CD14-positive monocyte (primary cell): ENCODE results near the gene TMEM132A. TPM values are rescaled to one million over a fixed set of nuclear protein-coding genes. Genes with fewer than 3 reads are reported as not detected.

Experiments
- DNase-seq, 3 donors: peaks; one replicate each; pipeline ENCODE4 v3.0.0-alpha.2; 2011 to 2022
- H2AFZ ChIP-seq: 2 replicates; pipeline ENCODE4 v1.6.0; 2012; ENCODE audit warnings: mild to moderate bottlenecking, low read depth, low read length, inconsistent platforms; ENCODE audit not compliant: insufficient read depth, poor library complexity, severe bottlenecking
- H3K27ac ChIP-seq, 2 donors: 1 replicate in 1 of 2; 2 replicates in 1 of 2; pipeline ENCODE4 v1.5.1; 2012 to 2013; ENCODE audit warnings: low read length in 2 of 2, control low read depth in 1 of 2, inconsistent platforms in 1 of 2, low read depth in 1 of 2, mild to moderate bottlenecking in 1 of 2
- H3K27me3 ChIP-seq, 2 donors: one replicate each; pipeline versions ENCODE4 v1.6.0 to v1.6.1; 2011 to 2013; ENCODE audit warnings: low read length in 2 of 2; ENCODE audit not compliant: control insufficient read depth in 2 of 2, insufficient read depth in 2 of 2
- H3K36me3 ChIP-seq, 2 donors: replicated peaks in 1 of 2; 1 replicate in 1 of 2; 2 replicates in 1 of 2; pipeline versions ENCODE4 v1.5.1 to v1.6.1; 2012 to 2013; ENCODE audit warnings: low read length in 2 of 2, control low read depth in 1 of 2, inconsistent platforms in 1 of 2, mild to moderate bottlenecking in 1 of 2; ENCODE audit not compliant: insufficient read depth in 2 of 2, control insufficient read depth in 1 of 2
- H3K4me1 ChIP-seq, 2 donors: 1 replicate in 1 of 2; 2 replicates in 1 of 2; pipeline versions ENCODE4 v1.5.1 to v1.6.1; 2012 to 2013; ENCODE audit warnings: low read length in 2 of 2, control low read depth in 1 of 2, inconsistent platforms in 1 of 2, mild to moderate bottlenecking in 1 of 2, moderate library complexity in 1 of 2; ENCODE audit not compliant: insufficient read depth in 2 of 2, control insufficient read depth in 1 of 2
- H3K4me2 ChIP-seq: replicated peaks from 2 replicates; pipeline ENCODE3; 2012; ENCODE audit warnings: low read length, moderate library complexity, mild to moderate bottlenecking; ENCODE audit not compliant: poor library complexity, severe bottlenecking; ENCODE audit errors: extremely low read depth
- H3K4me3 ChIP-seq, 3 experiments: fragments of 200-600 bp in 1 of 3; sonication (generic) in 1 of 3; replicated peaks in 1 of 3; 1 replicate in 2 of 3; 2 replicates in 1 of 3; pipeline ENCODE4 v1.5.1; 2011 to 2013; ENCODE audit warnings: low read length in 3 of 3, mild to moderate bottlenecking in 3 of 3, control low read depth in 2 of 3, low read depth in 2 of 3, inconsistent platforms in 1 of 3, moderate library complexity in 1 of 3
- H3K79me2 ChIP-seq: 2 replicates; pipeline ENCODE4 v1.6.0; 2012; ENCODE audit warnings: mild to moderate bottlenecking, control low read depth, inconsistent platforms, low read length, moderate library complexity; ENCODE audit not compliant: insufficient read depth
- H3K9ac ChIP-seq: 2 replicates; pipeline ENCODE4 v1.6.0; 2017; ENCODE audit warnings: low read length, mild to moderate bottlenecking; ENCODE audit not compliant: insufficient read depth, poor library complexity, severe bottlenecking
- H3K9me3 ChIP-seq, 2 donors: replicated peaks in 1 of 2; 1 replicate in 1 of 2; 2 replicates in 1 of 2; pipeline versions ENCODE4 v1.5.1 to v1.6.1; 2012 to 2013; ENCODE audit warnings: low read length in 2 of 2, control low read depth in 1 of 2; ENCODE audit not compliant: control insufficient read depth in 1 of 2, insufficient read depth in 1 of 2
- H4K20me1 ChIP-seq: 2 replicates; pipeline ENCODE4 v1.6.0; 2012; ENCODE audit warnings: mild to moderate bottlenecking, low read length, control low read depth, moderate library complexity; ENCODE audit not compliant: insufficient read depth
- H3K27ac Mint-ChIP-seq, 7 donors: one replicate each; pipeline ENCODE4 v1.8.0; 2020; ENCODE audit warnings: mild to moderate bottlenecking in 7 of 7, mixed read lengths in 7 of 7, moderate library complexity in 6 of 7, inconsistent platforms in 2 of 7
- H3K27me3 Mint-ChIP-seq, 3 donors: one replicate each; pipeline ENCODE4 v1.8.0; 2021 to 2022; ENCODE audit warnings: low read depth in 3 of 3, mild to moderate bottlenecking in 3 of 3, mixed read lengths in 3 of 3, moderate library complexity in 3 of 3, inconsistent platforms in 1 of 3
- H3K36me3 Mint-ChIP-seq, 2 donors: one replicate each; pipeline ENCODE4 v1.8.0; 2020; ENCODE audit warnings: mixed read lengths in 2 of 2, inconsistent platforms in 1 of 2, mild to moderate bottlenecking in 1 of 2
- H3K4me1 Mint-ChIP-seq: one replicate; pipeline ENCODE4 v1.8.0; 2020; ENCODE audit warnings: mild to moderate bottlenecking, mixed read lengths
- H3K4me3 Mint-ChIP-seq, 2 donors: one replicate each; pipeline ENCODE4 v1.8.0; 2020; ENCODE audit warnings: mild to moderate bottlenecking in 2 of 2, mixed read lengths in 2 of 2, moderate library complexity in 1 of 2
- H3K9me3 Mint-ChIP-seq, 7 donors: one replicate each; pipeline ENCODE4 v1.8.0; 2020 to 2022; ENCODE audit warnings: mixed read lengths in 7 of 7, mild to moderate bottlenecking in 6 of 7, moderate library complexity in 6 of 7, inconsistent platforms in 2 of 7
- CTCF ChIP-seq: fragments of 200-600 bp; IDR thresholded peaks from one replicate; pipeline ENCODE4 v1.8.0; 2022; ENCODE audit warnings: antibody characterized with exemption, mild to moderate bottlenecking
- WGBS: methylation state at CpG from one replicate; pipeline ENCODE4 v1.1.5; 2013; ENCODE audit warnings: missing lambda C conversion rate; ENCODE audit not compliant: insufficient coverage; 5-methylcytosine and 5-hydroxymethylcytosine counted together
- intact Hi-C, 2 donors: fragments of 100-400 bp; cut with micrococcal nuclease; formaldehyde crosslinking; loops; one replicate each; pipeline versions ENCODE4 v1.15.0 to v1.15.1; 2023
- polyA plus RNA-seq, 3 donors: library from polyadenylated mRNA; depleted of rRNA in 1 of 3; unstranded in 2 of 3; stranded (reverse) in 1 of 3; fragments of 300-500 nt in 2 of 3; fragments of >200 nt in 1 of 3; fragmentation: Illumina TruSeq in 2 of 3; gene quantifications; 1 replicate in 2 of 3; 2 replicates in 1 of 3; pipeline ENCODE4 v1.2.3, GENCODE V29; 2012 to 2021

Gene TMEM132A
- polyA plus RNA-seq, 3 donors = 0.01 to 0.31 (median 0.21) TPM

- Histone ChIP-seq H3K4me2 (no peak overlapping the region), H3K9me3 (peaks cover 7 to 8% of the 10 kb centered on the region in 2 donors), H4K20me1 (no peaks in the 10 kb centered on the region), H2AFZ (no peak overlapping the region), H3K4me1 (peaks cover 0 to 10% of the 10 kb centered on the region in 2 donors), H3K9ac (no peak overlapping the region), H3K79me2 (no peaks in the 10 kb centered on the region), H3K27me3 (peaks cover 3 to 19% of the 10 kb centered on the region in 2 donors), H3K36me3 (no peaks in the 10 kb centered on the region), H3K4me3 (no peak overlapping the region), H3K27ac (no peak overlapping the region)
- Mint-ChIP-seq H3K4me3 (no peak overlapping the region), H3K36me3 (no peaks in the 10 kb centered on the region), H3K9me3 (peaks cover 0 to 16% (median 10%) of the 10 kb centered on the region in 7 donors), H3K4me1 (peaks cover 29% of the 10 kb centered on the region), H3K27me3 (peaks cover 27 to 47% (median 31%) of the 10 kb centered on the region in 3 donors), H3K27ac (peak overlapping the region in 1 of 7 donors; percentile 32)
- peak; percentile 53 to 65 (median 60) for DNase-seq
- WGBS = 0% methylated on average over 2 of the region's 9 CpGs
- intact Hi-C loops = loop anchor here in 1 of 2 donors (1.0 kb wide), 1 partner anchor 159 kb away; no protein-coding TSS in a partner anchor
- peak; percentile 96 for TF ChIP-seq CTCF
Measured at GRCh38 chr11:60970369-60970774, 46.1 kb downstream of the TMEM132A start.

GRCh38 chr11:60970890-60971289, 46.6 kb downstream of the TMEM132A start:
- no peak overlapping the region for H2AFZ ChIP-seq
- no peaks in the 10 kb centered on the region for H3K79me2 ChIP-seq
- TF ChIP-seq CTCF = no peak
- no peak overlapping the region for H3K9ac ChIP-seq
- Mint-ChIP-seq H3K36me3 (no peaks in the 10 kb centered on the region), H3K4me1 (peaks cover 29% of the 10 kb centered on the region), H3K9me3 (peaks cover 0 to 16% (median 10%) of the 10 kb centered on the region in 7 donors), H3K27me3 (peaks cover 27 to 47% (median 31%) of the 10 kb centered on the region in 3 donors), H3K4me3 (peak overlapping the region; percentile 31 to 64), H3K27ac (no peak overlapping the region)
- peaks cover 0 to 10% of the 10 kb centered on the region in 2 donors for H3K4me1 ChIP-seq
- intact Hi-C loops = loop anchor here in 1 of 2 donors (1.0 kb wide), 1 partner anchor 158 kb away; no protein-coding TSS in a partner anchor
- no peak overlapping the region for H3K4me2 ChIP-seq
- peaks cover 7 to 8% of the 10 kb centered on the region in 2 donors for H3K9me3 ChIP-seq
- H3K36me3 ChIP-seq = no peaks in the 10 kb centered on the region
- DNase-seq = no peak
- 56% methylated on average over 2 of the region's 5 CpGs for WGBS
- peaks cover 0 to 19% of the 10 kb centered on the region in 2 donors for H3K27me3 ChIP-seq
- no peak overlapping the region for H3K27ac ChIP-seq
- H3K4me3 ChIP-seq = no peak overlapping the region
- no peaks in the 10 kb centered on the region for H4K20me1 ChIP-seq
